Activated CD8-positive, alpha-beta T cell treated with anti-CD3 and anti-CD28 coated beads for 36 hours (primary cell): ENCODE results near the gene SCAF8. TPM values are rescaled to one million over a fixed set of nuclear protein-coding genes. Genes with fewer than 3 reads are reported as not detected.
A peak's percentile ranks its signal among the peaks of the same experiment; 100 is the strongest.

Experiments
- ATAC-seq: fragments of 200-7000 bp; cut with Tn5 transposase; one replicate; pipeline ENCODE4 v1.10.0; 2021; ENCODE audit warnings: mild to moderate bottlenecking, moderate library complexity
- CTCF ChIA-PET: fragments of 350-600 bp; sonication (Branson Sonifier 250); formaldehyde crosslinking; loops from one replicate; lab custom pipeline; 2021; ENCODE audit warnings: antibody characterized with exemption; lab: Charles Lee
- POLR2A ChIA-PET: fragments of 350-600 bp; sonication (Branson Sonifier 250); formaldehyde crosslinking; loops from one replicate; lab custom pipeline; 2021; ENCODE audit warnings: antibody characterized with exemption; lab: Charles Lee
- DNase-seq: peaks from one replicate; pipeline ENCODE4 v3.0.0-alpha.2; 2020
- H3K27ac Mint-ChIP-seq: one replicate; pipeline ENCODE4 v1.8.0; 2021; ENCODE audit warnings: mild to moderate bottlenecking, mixed read lengths
- H3K27me3 Mint-ChIP-seq: one replicate; pipeline ENCODE4 v1.8.0; 2021; ENCODE audit warnings: mixed read lengths
- H3K36me3 Mint-ChIP-seq: one replicate; pipeline ENCODE4 v1.8.0; 2021; ENCODE audit warnings: low read depth, mixed read lengths
- H3K4me1 Mint-ChIP-seq: one replicate; pipeline ENCODE4 v1.8.0; 2021; ENCODE audit warnings: low read depth, mixed read lengths
- H3K4me3 Mint-ChIP-seq: one replicate; pipeline ENCODE4 v1.8.0; 2021; ENCODE audit warnings: mild to moderate bottlenecking, moderate library complexity, mixed read lengths
- H3K9me3 Mint-ChIP-seq: one replicate; pipeline ENCODE4 v1.8.0; 2021; ENCODE audit warnings: mixed read lengths
- intact Hi-C: fragments of 100-400 bp; cut with micrococcal nuclease; formaldehyde crosslinking; loops from one replicate; pipeline ENCODE4 v1.10.0; 2022
- total RNA-seq, 2 experiments: library from RNA; stranded (reverse); gene quantifications; one replicate each; pipeline ENCODE4 v1.2.3, GENCODE V29; 2021
- TF ChIP-seq, protein P1 (sequence below): fragments of 200-600 bp; IDR thresholded peaks from one replicate; pipeline ENCODE4 v1.8.0; 2022; ENCODE audit warnings: antibody characterized with exemption, mild to moderate bottlenecking

The SCAF8 gene
- total RNA-seq, 2 experiments from 2014 or later: 31.3 to 32.9 TPM

DNA sequence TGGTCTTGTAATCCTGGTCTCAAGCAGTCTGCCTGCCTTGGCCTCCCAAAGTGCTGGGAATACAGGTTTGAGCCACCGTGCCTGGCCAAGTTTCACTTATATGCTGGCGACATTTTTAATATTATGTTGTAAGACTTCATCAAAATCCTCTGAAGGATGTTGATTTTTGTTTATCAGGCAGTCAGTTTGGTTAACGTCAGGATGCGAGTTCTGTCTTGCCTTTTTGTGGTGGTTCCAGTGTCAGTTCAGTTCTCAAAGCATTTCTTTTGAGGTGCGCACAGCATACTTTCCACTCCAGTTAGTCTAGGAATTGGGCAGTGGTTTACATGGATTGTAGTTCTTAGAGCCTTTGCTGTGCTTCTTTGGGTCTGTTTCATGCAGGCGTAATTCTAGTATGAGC, 24.9 kb downstream of the SCAF8 start:
- H3K4me1 Mint-ChIP-seq: peaks cover 60% of the 10 kb centered on the region
- CTCF ChIA-PET: interaction anchor here (1.2 to 1.7 kb wide), 3 partner anchors 11 to 48 kb away, joined by 3 to 4 read pairs (median 3); no protein-coding TSS in a partner anchor

DNA sequence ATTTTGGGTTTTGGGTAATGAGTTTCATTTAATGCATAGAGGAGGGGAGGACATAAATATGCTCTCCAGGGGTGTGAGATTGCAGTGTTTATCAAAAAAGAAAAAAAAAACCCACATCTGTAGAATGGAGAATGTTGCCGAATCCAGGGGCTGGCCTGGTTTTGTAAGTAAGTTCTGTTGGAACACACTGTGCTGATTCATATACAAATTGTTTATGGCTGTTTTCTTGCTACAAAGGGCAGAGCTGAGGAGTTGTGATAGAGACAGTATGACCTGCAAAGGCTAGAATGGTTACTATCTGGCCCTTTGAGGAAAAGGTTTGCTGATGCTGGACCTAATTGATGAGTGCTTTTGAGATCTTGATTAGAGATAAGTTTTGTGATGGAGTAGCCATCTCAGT, 30.4 kb downstream of the SCAF8 start:
- Mint-ChIP-seq H3K4me3 (no peak overlapping the region), H3K27me3 (no peaks in the 10 kb centered on the region), H3K4me1 (peaks cover 67% of the 10 kb centered on the region), H3K36me3 (peaks cover 27% of the 10 kb centered on the region), H3K27ac (peak overlapping the region; percentile 44), H3K9me3 (peaks cover 3% of the 10 kb centered on the region)
- ATAC-seq (no peak), DNase-seq (no peak)
- intact Hi-C loops: no loop called here
- TF ChIP-seq, protein P1, sequence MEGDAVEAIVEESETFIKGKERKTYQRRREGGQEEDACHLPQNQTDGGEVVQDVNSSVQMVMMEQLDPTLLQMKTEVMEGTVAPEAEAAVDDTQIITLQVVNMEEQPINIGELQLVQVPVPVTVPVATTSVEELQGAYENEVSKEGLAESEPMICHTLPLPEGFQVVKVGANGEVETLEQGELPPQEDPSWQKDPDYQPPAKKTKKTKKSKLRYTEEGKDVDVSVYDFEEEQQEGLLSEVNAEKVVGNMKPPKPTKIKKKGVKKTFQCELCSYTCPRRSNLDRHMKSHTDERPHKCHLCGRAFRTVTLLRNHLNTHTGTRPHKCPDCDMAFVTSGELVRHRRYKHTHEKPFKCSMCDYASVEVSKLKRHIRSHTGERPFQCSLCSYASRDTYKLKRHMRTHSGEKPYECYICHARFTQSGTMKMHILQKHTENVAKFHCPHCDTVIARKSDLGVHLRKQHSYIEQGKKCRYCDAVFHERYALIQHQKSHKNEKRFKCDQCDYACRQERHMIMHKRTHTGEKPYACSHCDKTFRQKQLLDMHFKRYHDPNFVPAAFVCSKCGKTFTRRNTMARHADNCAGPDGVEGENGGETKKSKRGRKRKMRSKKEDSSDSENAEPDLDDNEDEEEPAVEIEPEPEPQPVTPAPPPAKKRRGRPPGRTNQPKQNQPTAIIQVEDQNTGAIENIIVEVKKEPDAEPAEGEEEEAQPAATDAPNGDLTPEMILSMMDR: no peak
- CTCF ChIA-PET: no interaction called here
- POLR2A ChIA-PET: no interaction called here

More for the DNA sequence above, 24.9 kb downstream of the SCAF8 start:
- Mint-ChIP-seq H3K27me3 (no peaks in the 10 kb centered on the region), H3K9me3 (peaks cover 3% of the 10 kb centered on the region), H3K4me3 (no peak overlapping the region), H3K27ac (no peak overlapping the region), H3K36me3 (peaks cover 32% of the 10 kb centered on the region)
- intact Hi-C loops: no loop called here
- POLR2A ChIA-PET: interaction anchor here (1.9 kb wide), 1 partner anchor 11 kb away, joined by 5 read pairs; no protein-coding TSS in a partner anchor
- TF ChIP-seq, protein P1: no peak
- no peak for DNase-seq
- no peak for ATAC-seq

DNA sequence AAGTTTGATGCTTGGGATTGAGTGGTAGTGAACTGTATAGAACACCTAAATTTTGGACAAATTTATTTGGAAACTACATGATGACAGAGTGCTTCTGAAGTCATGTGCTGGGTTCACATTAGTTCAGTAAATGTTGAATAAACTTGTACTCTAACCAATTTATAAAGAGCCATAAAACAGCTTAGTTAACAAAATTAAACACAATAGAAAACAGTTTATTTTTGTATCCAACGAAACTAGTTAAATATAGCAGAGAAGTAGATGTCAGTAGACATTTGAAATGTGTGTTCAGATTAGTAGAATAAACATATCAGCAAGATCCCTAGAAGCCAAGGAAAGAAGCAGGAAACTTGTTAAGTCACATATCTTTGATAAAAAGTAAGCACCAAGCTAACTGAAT, 32.1 kb downstream of the SCAF8 start:
- DNase-seq (no peak), ATAC-seq (no peak)
- ChIA-PET POLR2A (no interaction called here), CTCF (interaction anchor here (0.9 to 1.2 kb wide), 3 partner anchors 8 to 33 kb away, joined by 3 to 4 read pairs (median 3); no protein-coding TSS in a partner anchor)
- no peak overlapping the region for H3K27ac Mint-ChIP-seq
- no peaks in the 10 kb centered on the region for H3K27me3 Mint-ChIP-seq
- peaks cover 25% of the 10 kb centered on the region for H3K36me3 Mint-ChIP-seq
- peaks cover 2% of the 10 kb centered on the region for H3K9me3 Mint-ChIP-seq
- peaks cover 71% of the 10 kb centered on the region for H3K4me1 Mint-ChIP-seq
- H3K4me3 Mint-ChIP-seq: no peak overlapping the region
- intact Hi-C loops: no loop called here
- TF ChIP-seq, protein P1: no peak

DNA sequence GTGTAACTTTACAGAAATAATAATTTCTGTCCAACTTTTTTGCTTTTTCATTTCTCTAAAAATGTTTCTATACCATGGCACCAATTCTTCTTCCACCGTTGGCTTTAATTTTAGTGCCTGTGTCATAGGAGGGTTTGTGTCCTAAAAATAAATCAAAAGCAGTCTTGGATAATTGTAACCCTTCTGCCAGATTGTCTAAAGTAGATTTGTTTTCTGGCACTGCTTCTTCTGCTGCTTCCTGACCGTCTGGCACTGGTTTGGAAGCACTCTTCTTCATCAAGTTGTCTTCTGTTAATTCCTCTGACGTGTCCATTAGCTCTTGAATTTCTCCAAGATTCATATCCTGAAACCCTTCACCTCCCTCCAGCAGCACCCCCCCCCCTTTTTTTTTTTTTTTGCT, 33.1 kb downstream of the SCAF8 start:
- peaks cover 75% of the 10 kb centered on the region for H3K4me1 Mint-ChIP-seq
- DNase-seq: no peak

More for the DNA sequence above, 33.1 kb downstream of the SCAF8 start:
- Mint-ChIP-seq H3K9me3 (peaks cover 2% of the 10 kb centered on the region), H3K36me3 (peaks cover 27% of the 10 kb centered on the region), H3K27ac (peak overlapping the region; percentile 39), H3K4me3 (no peak overlapping the region), H3K27me3 (no peaks in the 10 kb centered on the region)
- ATAC-seq: no peak
- TF ChIP-seq, protein P1: no peak
- ChIA-PET CTCF (interaction anchor here (1.2 to 2.1 kb wide), 2 partner anchors 10 to 12 kb away, joined by 3 to 6 read pairs; no protein-coding TSS in a partner anchor), POLR2A (no interaction called here)
- intact Hi-C loops: no loop called here
